Left lung (tissue), 14 donors: ENCODE measurements around the gene MAT2A. TPM values are rescaled to one million over a fixed set of nuclear protein-coding genes. Genes with fewer than 3 reads are reported as not detected.

Experiments
- ATAC-seq: fragments of 200-7000 bp; cut with Tn5 transposase; one replicate; pipeline ENCODE4 v1.9.1; 2020; ENCODE audit warnings: moderate library complexity
- DNase-seq, 4 donors: peaks; one replicate each; pipeline ENCODE4 v3.0.0-alpha.2; 2013 to 2020
- H3K27ac ChIP-seq, 2 donors: fragments of 200-600 bp; sonication (generic) in 1 of 2; one replicate each; pipeline versions ENCODE4 v1.5.0 to v1.8.0; 2020 to 2021
- H3K27me3 ChIP-seq, 2 donors: fragments of 200-600 bp; sonication (generic) in 1 of 2; one replicate each; pipeline versions ENCODE4 v1.5.0 to v1.8.0; 2020 to 2021
- H3K36me3 ChIP-seq, 2 donors: fragments of 200-600 bp; sonication (generic) in 1 of 2; one replicate each; pipeline versions ENCODE4 v1.5.0 to v1.8.0; 2020 to 2021
- H3K4me1 ChIP-seq, 2 donors: fragments of 200-600 bp; one replicate each; pipeline ENCODE4 v1.8.0; 2021
- H3K4me3 ChIP-seq, 2 donors: fragments of 200-600 bp; sonication (generic) in 1 of 2; one replicate each; pipeline versions ENCODE4 v1.5.0 to v1.8.0; 2020 to 2021; ENCODE audit warnings: mild to moderate bottlenecking in 1 of 2
- H3K9me3 ChIP-seq, 2 donors: fragments of 200-600 bp; sonication (generic) in 1 of 2; one replicate each; pipeline versions ENCODE4 v1.5.0 to v1.8.0; 2020 to 2021
- CTCF ChIP-seq, 2 donors: fragments of 200-600 bp; sonication (generic) in 1 of 2; IDR thresholded peaks; one replicate each; pipeline versions ENCODE4 v1.5.0 to v1.8.0; 2021; ENCODE audit warnings: antibody characterized with exemption in 2 of 2
- intact Hi-C, 2 donors: fragments of 100-400 bp; cut with DNase I; formaldehyde crosslinking; loops; one replicate each; pipeline versions ENCODE4 v1.11.2 to v1.14.2; 2022
- long read RNA-seq, 12 donors: library from polyadenylated mRNA in 2 of 12; unstranded in 2 of 12; transcript quantifications; one replicate each; pipeline ENCODE4 v2.0.0 and lab custom pipeline, GENCODE V29; 2019 to 2026
- polyA plus RNA-seq, 6 donors: library from polyadenylated mRNA; unstranded; fragments of 120-200 nt; gene quantifications; one replicate each; pipeline ENCODE4 v1.2.1, GENCODE V29; 2013; ENCODE audit not compliant: insufficient read length in 6 of 6
- total RNA-seq, 2 donors: library from RNA; stranded (reverse); fragmentation: NEBNext Ultra II Directional; extraction: Animal tissue kit (Norgen Biotek cat#: 25700); gene quantifications; one replicate each; pipeline ENCODE4 v1.2.1, GENCODE V29; 2021
- donor health status: DM: no; HTN: yes; CAD: no.
- donor health status: DM: no; HTN: no; CAD: no.

MAT2A gene
- total RNA-seq (100 to 1,000 TPM; 135 to 194 TPM), polyA plus RNA-seq (100 to 1,000 TPM; 287 to 341 (median 313) TPM)
- long read RNA-seq, donor 1, transcript MAT2A-201 (9 exons, 2,819 nt): major isoform, 30 of 295 reads
- long read RNA-seq, donor 1, partial matches to known transcripts: 263 of 295 reads
- long read RNA-seq, donor 1, other reads (novel, unspliced or antisense): 0 of 295 reads
- long read RNA-seq, donor 2, transcript MAT2A-201 (9 exons, 2,819 nt): major isoform, 34 of 118 reads
- long read RNA-seq, donor 2, partial matches to known transcripts: 82 of 118 reads
- long read RNA-seq, donor 2, other reads (novel, unspliced or antisense): 0 of 118 reads
- long read RNA-seq, donor 3, transcript MAT2A-201 (9 exons, 2,819 nt): major isoform, 25 of 49 reads
- long read RNA-seq, donor 3, partial matches to known transcripts: 21 of 49 reads
- long read RNA-seq, donor 3, other reads (novel, unspliced or antisense): 0 of 49 reads
- long read RNA-seq, donor 4, transcript MAT2A-201 (9 exons, 2,819 nt): major isoform, 10 of 16 reads
- long read RNA-seq, donor 4, partial matches to known transcripts: 3 of 16 reads
- long read RNA-seq, donor 4, other reads (novel, unspliced or antisense): 3 of 16 reads
- long read RNA-seq, donor 5, transcript MAT2A-201 (9 exons, 2,819 nt): major isoform, 28 of 106 reads
- long read RNA-seq, donor 5, partial matches to known transcripts: 77 of 106 reads
- long read RNA-seq, donor 5, other reads (novel, unspliced or antisense): 0 of 106 reads
- long read RNA-seq, donor 6, transcript MAT2A-201 (9 exons, 2,819 nt): major isoform, 29 of 72 reads
- long read RNA-seq, donor 6, partial matches to known transcripts: 41 of 72 reads
- long read RNA-seq, donor 6, other reads (novel, unspliced or antisense): 0 of 72 reads
- long read RNA-seq, donor 7, transcript MAT2A-201 (9 exons, 2,819 nt): major isoform, 11 of 70 reads
- long read RNA-seq, donor 7, partial matches to known transcripts: 59 of 70 reads
- long read RNA-seq, donor 7, other reads (novel, unspliced or antisense): 0 of 70 reads
- long read RNA-seq, donor 8, transcript MAT2A-201 (9 exons, 2,819 nt): major isoform, 18 of 90 reads
- long read RNA-seq, donor 8, partial matches to known transcripts: 70 of 90 reads
- long read RNA-seq, donor 8, other reads (novel, unspliced or antisense): 0 of 90 reads
- long read RNA-seq, donor 9: 0 reads
- long read RNA-seq, donor 10, transcript MAT2A-201 (9 exons, 2,819 nt): major isoform, 8 of 13 reads
- long read RNA-seq, donor 10, partial matches to known transcripts: 1 of 13 reads
- long read RNA-seq, donor 10, other reads (novel, unspliced or antisense): 4 of 13 reads
- long read RNA-seq, donor 11, transcript MAT2A-201 (9 exons, 2,819 nt): major isoform, 38 of 111 reads
- long read RNA-seq, donor 11, partial matches to known transcripts: 73 of 111 reads
- long read RNA-seq, donor 11, other reads (novel, unspliced or antisense): 0 of 111 reads
- long read RNA-seq, donor 12, transcript MAT2A-201 (9 exons, 2,819 nt): major isoform, 17 of 67 reads
- long read RNA-seq, donor 12, partial matches to known transcripts: 46 of 67 reads
- long read RNA-seq, donor 12, other reads (novel, unspliced or antisense): 0 of 67 reads

- Histone ChIP-seq H3K4me1 (peaks cover 24 to 72% of the 10 kb centered on the region in 2 donors), H3K27me3 (no peaks in the 10 kb centered on the region), H3K36me3 (peaks cover 5 to 33% of the 10 kb centered on the region in 2 donors), H3K27ac (peak within 1 kb of the TSS; percentile 99), H3K9me3 (no peaks in the 10 kb centered on the region), H3K4me3 (peak within 1 kb of the TSS; percentile 99)
- peak; percentile 58 to 76 for TF ChIP-seq CTCF (IDR thresholded peaks at IDR 0.05)
- ATAC-seq (peak; percentile 90), DNase-seq (peak; percentile 92 to 98 (median 97))
- intact Hi-C loops: loop anchor here in 1 of 2 donors (5.0 kb wide), 1 partner anchor 111 kb away; no protein-coding TSS in a partner anchor
Observed at GRCh38 chr2:85538507-85539360, at the start of gene MAT2A. Gene MAT2A (plus strand): TSS chr2:85539168. CDS start chr2:85539288, 120 bp downstream.

- DNase-seq (no peak), ATAC-seq (no peak)
- intact Hi-C loops: no loop called here
- peaks cover 0 to 8% of the 10 kb centered on the region in 2 donors for H3K9me3 ChIP-seq
- H3K36me3 ChIP-seq: no peaks in the 10 kb centered on the region
- no peak for TF ChIP-seq CTCF (IDR thresholded peaks at IDR 0.05)
- no peaks in the 10 kb centered on the region for H3K27me3 ChIP-seq
- no peak overlapping the region for H3K27ac ChIP-seq
- H3K4me1 ChIP-seq: no peaks in the 10 kb centered on the region
- no peak overlapping the region for H3K4me3 ChIP-seq
Observed at GRCh38 chr2:85490861-85491755, 47.9 kb upstream of the MAT2A start.

GRCh38 chr2:85496436-85496835 lies 42.5 kb upstream of the MAT2A start:
- Histone ChIP-seq H3K27ac (no peak overlapping the region), H3K27me3 (no peaks in the 10 kb centered on the region), H3K36me3 (no peaks in the 10 kb centered on the region), H3K4me3 (no peak overlapping the region), H3K4me1 (peaks cover 8 to 29% of the 10 kb centered on the region in 2 donors), H3K9me3 (no peaks in the 10 kb centered on the region)
- ATAC-seq: no peak
- intact Hi-C loops: no loop called here
- no peak for TF ChIP-seq CTCF (IDR thresholded peaks at IDR 0.05)
- DNase-seq: no peak
